Measurements from ENCODE around the gene PCAT7.
"Not testable (repeated sequence)": the region's sequence is repeated elsewhere in the genome, so short reads cannot be mapped to it uniquely, and the experiment has no call there.

PCAT7 gene

DNA sequence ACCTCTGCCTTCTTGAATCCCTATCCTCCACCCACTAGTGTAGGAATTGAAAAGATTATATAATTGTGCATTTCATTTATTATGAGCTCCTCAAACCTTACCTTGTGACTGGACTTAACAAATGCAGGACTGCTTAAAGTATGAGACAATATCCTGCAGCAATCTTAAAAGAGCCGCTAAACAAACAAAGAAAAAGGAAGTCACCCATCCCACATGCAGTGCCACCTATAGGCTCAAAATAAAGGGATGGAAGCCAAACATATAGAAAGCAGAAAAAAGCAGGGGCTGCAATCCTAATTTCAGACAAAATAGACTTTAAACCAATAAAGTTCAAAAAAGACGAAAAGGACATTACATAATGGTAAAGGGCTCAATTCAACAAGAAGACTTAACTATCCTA, 8.7 kb downstream of the PCAT7 start:
- H3K4me3 ChIP-seq (ENCODE audit: low read depth, low read length): no peak overlapping the region
- TF ChIP-seq, protein P1, sequence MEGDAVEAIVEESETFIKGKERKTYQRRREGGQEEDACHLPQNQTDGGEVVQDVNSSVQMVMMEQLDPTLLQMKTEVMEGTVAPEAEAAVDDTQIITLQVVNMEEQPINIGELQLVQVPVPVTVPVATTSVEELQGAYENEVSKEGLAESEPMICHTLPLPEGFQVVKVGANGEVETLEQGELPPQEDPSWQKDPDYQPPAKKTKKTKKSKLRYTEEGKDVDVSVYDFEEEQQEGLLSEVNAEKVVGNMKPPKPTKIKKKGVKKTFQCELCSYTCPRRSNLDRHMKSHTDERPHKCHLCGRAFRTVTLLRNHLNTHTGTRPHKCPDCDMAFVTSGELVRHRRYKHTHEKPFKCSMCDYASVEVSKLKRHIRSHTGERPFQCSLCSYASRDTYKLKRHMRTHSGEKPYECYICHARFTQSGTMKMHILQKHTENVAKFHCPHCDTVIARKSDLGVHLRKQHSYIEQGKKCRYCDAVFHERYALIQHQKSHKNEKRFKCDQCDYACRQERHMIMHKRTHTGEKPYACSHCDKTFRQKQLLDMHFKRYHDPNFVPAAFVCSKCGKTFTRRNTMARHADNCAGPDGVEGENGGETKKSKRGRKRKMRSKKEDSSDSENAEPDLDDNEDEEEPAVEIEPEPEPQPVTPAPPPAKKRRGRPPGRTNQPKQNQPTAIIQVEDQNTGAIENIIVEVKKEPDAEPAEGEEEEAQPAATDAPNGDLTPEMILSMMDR (IDR thresholded peaks at IDR 0.05; ENCODE audit: borderline replicate concordance, insufficient read depth, low read depth, low read length): no peak

DNA sequence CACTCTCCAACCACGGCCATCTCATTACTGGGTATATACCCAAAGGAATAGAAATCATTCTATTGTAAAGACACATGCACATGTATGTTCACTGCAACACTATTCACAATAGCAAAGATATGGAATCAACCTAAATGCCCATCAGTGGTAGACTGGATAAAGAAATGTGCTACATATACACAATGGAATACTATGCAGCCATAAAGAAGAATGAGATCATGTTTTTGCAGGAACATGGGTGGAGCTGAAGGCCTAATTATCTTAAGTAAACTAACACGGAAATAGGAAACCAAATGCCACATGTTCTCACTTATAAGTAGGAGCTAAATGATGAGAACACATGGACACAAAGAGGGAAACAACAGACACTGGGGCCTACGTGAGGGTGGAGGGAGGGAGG, 9.4 kb downstream of the PCAT7 start:
- not testable (repeated sequence) for H3K4me3 ChIP-seq (ENCODE audit: low read depth, low read length)

DNA sequence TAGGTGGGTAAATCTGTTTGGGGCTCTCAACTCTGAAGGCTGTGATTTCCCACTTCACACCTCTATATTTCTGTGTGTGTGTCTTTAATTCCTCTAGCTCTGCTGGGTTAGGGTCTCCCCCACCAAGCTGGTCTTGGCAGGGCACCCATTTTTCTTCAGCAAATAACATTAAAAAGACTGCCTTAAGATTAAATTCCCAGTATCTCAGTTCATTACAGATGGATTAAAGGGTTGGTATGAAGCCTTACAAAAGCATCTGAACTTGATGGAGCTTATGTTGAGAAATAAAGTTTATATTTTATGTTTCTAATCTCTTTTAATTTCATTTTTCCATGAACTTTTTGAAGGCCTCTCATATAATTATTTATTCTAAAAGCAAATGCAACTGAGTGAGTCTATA, 11.7 kb downstream of the PCAT7 start:
- TF ChIP-seq, protein P1 (IDR thresholded peaks at IDR 0.05; ENCODE audit: borderline replicate concordance, insufficient read depth, low read depth, low read length): no peak
- no peak overlapping the region for H3K4me3 ChIP-seq (ENCODE audit: low read depth, low read length)

DNA sequence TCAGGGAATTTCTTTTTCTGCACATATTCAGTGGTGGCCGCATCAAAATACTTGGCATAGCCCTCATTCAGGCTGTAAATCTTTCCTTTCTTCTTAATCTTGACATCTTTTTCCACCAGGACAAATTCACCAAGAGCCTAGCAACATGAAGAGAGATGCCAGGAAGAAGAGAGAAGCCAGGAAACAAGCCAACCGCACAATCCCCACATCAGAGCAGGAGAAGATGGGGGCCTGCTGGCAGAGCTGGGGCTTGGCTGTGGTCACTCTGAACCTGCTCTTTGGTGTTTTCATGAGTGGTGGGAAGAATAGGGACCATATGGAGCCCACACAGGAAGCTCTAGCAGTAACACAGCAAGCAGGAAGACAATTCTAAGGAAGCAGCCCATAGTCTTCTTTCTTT, 12.4 kb downstream of the PCAT7 start:
- TF ChIP-seq, protein P1 (IDR thresholded peaks at IDR 0.05; ENCODE audit: borderline replicate concordance, insufficient read depth, low read depth, low read length): no peak
- H3K4me3 ChIP-seq (ENCODE audit: low read depth, low read length): no peak overlapping the region

DNA sequence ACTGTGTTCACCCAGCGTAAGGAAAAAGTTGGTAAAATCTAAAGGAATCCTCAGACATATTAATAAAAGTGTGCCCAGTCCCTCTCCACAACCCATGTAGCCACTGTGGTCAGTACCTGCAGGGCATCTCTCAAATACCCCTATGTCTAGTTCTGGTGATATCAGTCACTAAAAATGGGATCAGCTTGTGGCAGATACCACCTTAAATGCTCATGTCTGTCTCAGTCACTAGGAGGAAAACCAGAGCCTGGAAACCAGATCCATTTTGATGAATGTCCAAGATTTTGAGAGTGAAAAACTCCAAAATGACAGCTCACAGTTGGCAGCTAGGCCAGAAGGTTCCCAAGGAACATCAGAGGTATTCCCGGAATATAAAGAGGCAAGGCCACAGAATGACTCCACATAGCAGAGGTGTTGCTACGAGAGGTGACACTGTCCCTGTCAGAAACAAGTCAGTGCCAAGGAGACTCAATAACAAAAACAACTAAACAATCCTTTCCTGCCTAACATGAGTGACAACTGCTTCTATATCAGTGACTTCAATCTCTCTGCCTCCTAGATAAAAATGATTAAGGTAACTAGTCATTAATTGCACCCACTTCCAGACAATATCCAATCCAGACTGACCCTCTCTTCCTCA, 13.5 kb downstream of the PCAT7 start:
- TF ChIP-seq, protein P1 (IDR thresholded peaks at IDR 0.05; ENCODE audit: borderline replicate concordance, insufficient read depth, low read depth, low read length): no peak
- no peak overlapping the region for H3K4me3 ChIP-seq (ENCODE audit: low read depth, low read length)

DNA sequence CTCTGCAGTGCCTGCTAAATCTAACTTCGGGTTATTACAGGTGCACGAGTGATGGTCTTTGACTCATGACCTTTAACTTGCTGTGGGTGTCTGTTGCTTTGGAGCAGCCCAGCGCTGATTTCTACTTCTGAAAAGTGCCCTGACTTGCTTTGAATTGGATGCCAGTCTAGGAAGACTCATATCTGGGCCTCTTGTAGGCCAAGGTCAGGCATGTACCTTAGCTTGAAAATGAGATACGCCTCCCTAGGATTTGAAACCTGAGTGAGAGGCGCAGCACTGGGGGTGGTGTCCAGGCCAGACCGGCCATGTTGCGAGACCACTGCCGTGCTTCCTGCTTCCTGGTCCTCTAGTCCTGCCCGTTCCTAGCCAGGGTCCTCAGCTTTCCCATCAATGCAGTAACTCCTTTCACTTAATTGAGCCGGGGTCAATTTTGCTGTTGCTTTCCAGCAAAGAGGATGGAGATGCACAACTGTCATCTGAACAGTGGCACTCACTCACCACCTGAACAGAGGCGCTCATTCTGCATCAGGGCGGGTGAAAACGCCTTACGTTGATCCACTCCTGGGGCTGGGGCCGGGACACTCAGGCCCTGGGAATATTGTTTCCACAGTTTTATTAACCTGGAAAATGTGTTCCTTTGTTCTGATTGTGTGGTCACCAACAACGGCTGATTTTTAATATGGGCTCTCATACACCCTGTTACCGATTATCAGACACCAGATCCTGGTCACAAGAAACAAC, 14.3 kb downstream of the PCAT7 start:
- H3K4me3 ChIP-seq (ENCODE audit: low read depth, low read length): no peak overlapping the region
- TF ChIP-seq, protein P1 (IDR thresholded peaks at IDR 0.05; ENCODE audit: borderline replicate concordance, insufficient read depth, low read depth, low read length): no peak

DNA sequence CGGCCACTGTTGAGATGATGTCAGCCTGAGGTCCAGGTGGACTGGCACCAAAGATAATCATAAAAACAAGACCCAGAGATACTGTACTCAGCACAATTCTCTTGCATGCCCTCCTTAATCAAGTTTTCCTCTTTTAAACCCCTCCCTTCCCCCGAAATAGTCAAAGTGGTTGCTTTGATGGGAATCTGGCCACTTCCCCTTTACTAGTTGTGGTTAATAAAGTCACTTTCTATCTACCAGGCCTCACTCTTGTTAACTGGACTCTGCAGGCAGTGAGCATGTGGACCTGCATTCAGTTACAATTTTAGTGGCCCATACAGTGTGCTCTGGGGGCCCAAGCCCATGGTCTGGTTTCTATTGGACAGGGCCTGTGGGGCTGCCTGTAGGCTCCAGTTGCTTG, 21.2 kb downstream of the PCAT7 start:
- no peak overlapping the region for H3K4me3 ChIP-seq (ENCODE audit: low read depth, low read length)
- TF ChIP-seq, protein P1 (IDR thresholded peaks at IDR 0.05; ENCODE audit: borderline replicate concordance, insufficient read depth, low read depth, low read length): no peak
